K562 (cell line): ENCODE results near the gene NEK3.

ENCODE experiments used
- CTCF ChIP-seq, 3 experiments: IDR thresholded peaks in 2 of 3; conservative IDR thresholded peaks in 1 of 3; 2 replicates each; pipeline ENCODE4 v1.5.1; 2011 to 2012; ENCODE audit warnings: low read length in 3 of 3, mild to moderate bottlenecking in 3 of 3, control low read depth in 2 of 3, improper control_type of control experiment in 1 of 3, inconsistent platforms in 1 of 3, low read depth in 1 of 3, mixed read lengths in 1 of 3, moderate library complexity in 1 of 3; ENCODE audit not compliant: insufficient read depth in 2 of 3
- EZH2 ChIP-seq: IDR thresholded peaks from 2 replicates; pipeline ENCODE4 v1.6.1; 2012; ENCODE audit warnings: low read depth, mild to moderate bottlenecking, inconsistent platforms, low read length, borderline replicate concordance
- FOSL1 ChIP-seq: fragments of 200-800 bp; sonication (Bioruptor generic); conservative IDR thresholded peaks from 2 replicates; pipeline ENCODE4 v1.6.1; 2016; ENCODE audit warnings: missing genetic modification characterization, missing compliant biosample characterization
- FOXO4 ChIP-seq: fragments of 450-650 bp; formaldehyde crosslinking; IDR thresholded peaks from 2 replicates; pipeline ENCODE4 v1.4.0; 2020; ENCODE audit warnings: mild to moderate bottlenecking, moderate library complexity
- POLR2A ChIP-seq: fragments of 450-650 bp; conservative IDR thresholded peaks from 2 replicates; pipeline ENCODE4 v1.6.1; 2016
- ZBTB49 ChIP-seq: sonication (generic); formaldehyde crosslinking; IDR thresholded peaks from 2 replicates; pipeline ENCODE4 v1.8.0; 2022; ENCODE audit warnings: missing genetic modification reagents, mild to moderate bottlenecking, borderline replicate concordance
- ZNF592 ChIP-seq: fragments of 450-650 bp; IDR thresholded peaks from 2 replicates; pipeline ENCODE4 v1.6.1; 2017; ENCODE audit warnings: antibody characterized with exemption, mild to moderate bottlenecking
- ZNF780A ChIP-seq: fragments of 250-450 bp; sonication (Bioruptor Pico); IDR thresholded peaks from 2 replicates; pipeline ENCODE4 v1.5.0; 2021; ENCODE audit warnings: mild to moderate bottlenecking

- TF ChIP-seq ZNF592 (no peak), ZBTB49 (CRISPR knock-in tag) (no peak), POLR2A (no peak), CTCF (IDR thresholded peaks at IDR 0.05 in 2 of 3, conservative IDR thresholded peaks at IDR 0.05 in 1 of 3; ENCODE audit: insufficient read depth in 2 of 3, low read depth in 1 of 3, low read length in 3 of 3) (no peak), EZH2 (no peak), FOSL1 (tag) (no peak), ZNF780A (no peak), FOXO4 (CRISPR knock-in tag) (no peak)
Observed at GRCh38 chr13:52091473-52091872, 67.9 kb downstream of the NEK3 start.
